H1 (cell line): ENCODE data around the gene UBE2E1. TPM values are rescaled to one million over a fixed set of nuclear protein-coding genes. Genes with fewer than 3 reads are reported as not detected.

Source experiments
- CTCF ChIA-PET: fragments of 300-600 bp; sonication (Branson Sonifier 250); formaldehyde crosslinking; loops from one replicate; lab custom pipeline; 2021; ENCODE audit not compliant: partially characterized antibody; lab: Charles Lee
- POLR2A ChIA-PET: fragments of 300-600 bp; sonication (Branson Sonifier 250); formaldehyde crosslinking; loops from one replicate; lab custom pipeline; 2021; ENCODE audit warnings: inconsistent platforms; ENCODE audit not compliant: partially characterized antibody; lab: Charles Lee
- DNase-seq, 2 experiments: peaks; one replicate each; pipeline versions ENCODE4 v3.0.0 to v3.0.0-alpha.2; 2010 to 2022; ENCODE audit warnings: low spot score in 2 of 2, low read depth in 1 of 2, mixed read lengths in 1 of 2
- FAIRE-seq: peaks from 2 replicates; lab custom pipeline; 2011; peaks lifted over from hg19 to GRCh38; lab: Jason Lieb, UNC
- H2AFZ ChIP-seq: 2 replicates; pipeline ENCODE4 v1.8.1; 2012; ENCODE audit warnings: low read length, inconsistent platforms
- H2AK5ac ChIP-seq: 2 replicates; pipeline ENCODE4 v1.6.1; 2013; ENCODE audit warnings: low read depth, low read length
- H2BK120ac ChIP-seq: replicated peaks from 2 replicates; pipeline ENCODE3; 2013; ENCODE audit warnings: low read depth, low read length, inconsistent platforms
- H2BK12ac ChIP-seq: 2 replicates; pipeline ENCODE4 v1.6.1; 2013; ENCODE audit warnings: low read depth, low read length
- H2BK15ac ChIP-seq: 2 replicates; pipeline ENCODE4 v1.6.1; 2013; ENCODE audit warnings: low read length
- H2BK20ac ChIP-seq: 2 replicates; pipeline ENCODE4 v1.6.1; 2013; ENCODE audit warnings: low read length
- H2BK5ac ChIP-seq: 2 replicates; pipeline ENCODE4 v1.6.1; 2013; ENCODE audit warnings: low read depth, low read length
- H3K14ac ChIP-seq: 2 replicates; pipeline ENCODE4 v1.6.1; 2013; ENCODE audit warnings: inconsistent platforms; ENCODE audit not compliant: insufficient read length
- H3K18ac ChIP-seq: 2 replicates; pipeline ENCODE4 v1.6.1; 2013; ENCODE audit warnings: low read length; ENCODE audit errors: extremely low read depth
- H3K23ac ChIP-seq: 2 replicates; pipeline ENCODE4 v1.6.1; 2013; ENCODE audit warnings: inconsistent platforms; ENCODE audit not compliant: insufficient read length
- H3K23me2 ChIP-seq: 2 replicates; pipeline ENCODE4 v1.6.1; 2013; ENCODE audit warnings: low read depth, low read length
- H3K27ac ChIP-seq: 2 replicates; pipeline ENCODE4 v1.6.1; 2011; ENCODE audit warnings: low read depth, low read length, inconsistent platforms
- H3K27me3 ChIP-seq, 4 experiments: replicated peaks in 1 of 4; 1 replicate in 1 of 4; 2 replicates in 3 of 4; pipeline versions ENCODE4 v1.6.1 to v1.8.1; 2011 to 2013; ENCODE audit warnings: low read length in 3 of 4, mild to moderate bottlenecking in 3 of 4, inconsistent platforms in 2 of 4, mixed read lengths in 2 of 4, moderate library complexity in 1 of 4; ENCODE audit not compliant: control insufficient read depth in 3 of 4, insufficient read depth in 3 of 4; ENCODE audit errors: extremely low read depth in 1 of 4
- H3K36me3 ChIP-seq, 4 experiments: 2 replicates each; pipeline versions ENCODE4 v1.6.1 to v1.8.1; 2011 to 2013; ENCODE audit warnings: mild to moderate bottlenecking in 4 of 4, low read length in 3 of 4, moderate library complexity in 2 of 4, control low read depth in 1 of 4, inconsistent platforms in 1 of 4; ENCODE audit not compliant: insufficient read depth in 4 of 4, control insufficient read depth in 2 of 4
- H3K4ac ChIP-seq: replicated peaks from 2 replicates; pipeline ENCODE3; 2013; ENCODE audit warnings: low read length, low read depth, mixed read lengths, inconsistent platforms; ENCODE audit not compliant: insufficient read length
- H3K4me1 ChIP-seq, 4 experiments: replicated peaks in 1 of 4; 1 replicate in 1 of 4; 2 replicates in 3 of 4; pipeline versions ENCODE4 v1.6.1 to v1.8.1; 2011 to 2013; ENCODE audit warnings: low read length in 3 of 4, inconsistent platforms in 2 of 4, mixed read lengths in 1 of 4; ENCODE audit not compliant: insufficient read depth in 4 of 4, control insufficient read depth in 3 of 4
- H3K4me2 ChIP-seq, 2 experiments: 2 replicates each; pipeline versions ENCODE4 v1.6.1 to v1.8.1; 2011 to 2013; ENCODE audit warnings: low read depth in 2 of 2, low read length in 2 of 2, control low read depth in 1 of 2, inconsistent platforms in 1 of 2, mild to moderate bottlenecking in 1 of 2; ENCODE audit not compliant: insufficient read depth in 1 of 2
- H3K4me3 ChIP-seq, 4 experiments: fragments of 200-600, 300-600 bp in 1 of 4; sonication (generic), shearing (Covaris generic), sonication (Bioruptor Twin) in 1 of 4; 2 replicates each; pipeline versions ENCODE4 v1.5.1 to v1.8.1; 2011 to 2016; ENCODE audit warnings: low read length in 4 of 4, low read depth in 3 of 4, control low read depth in 2 of 4, inconsistent platforms in 2 of 4, mild to moderate bottlenecking in 2 of 4, mixed read lengths in 1 of 4, moderate library complexity in 1 of 4; ENCODE audit not compliant: insufficient read depth in 2 of 4; ENCODE audit errors: extremely low read depth in 1 of 4
- H3K56ac ChIP-seq: replicated peaks from 2 replicates; pipeline ENCODE3; 2013; ENCODE audit warnings: low read depth, mild to moderate bottlenecking, mixed read lengths, low read length, inconsistent platforms; ENCODE audit not compliant: insufficient read length
- H3K79me1 ChIP-seq: 2 replicates; pipeline ENCODE4 v1.6.1; 2013; ENCODE audit warnings: low read depth, low read length, control low read depth
- H3K79me2 ChIP-seq, 2 experiments: 2 replicates each; pipeline versions ENCODE4 v1.6.1 to v1.8.1; 2012 to 2013; ENCODE audit warnings: low read length in 2 of 2, mild to moderate bottlenecking in 2 of 2, inconsistent platforms in 1 of 2; ENCODE audit not compliant: insufficient read depth in 2 of 2, control insufficient read depth in 1 of 2
- H3K9ac ChIP-seq, 4 experiments: replicated peaks in 1 of 4; 1 replicate in 1 of 4; 2 replicates in 3 of 4; pipeline versions ENCODE4 v1.6.1 to v1.8.1; 2011 to 2013; ENCODE audit warnings: low read depth in 3 of 4, low read length in 3 of 4, control low read depth in 2 of 4, mild to moderate bottlenecking in 2 of 4, moderate library complexity in 2 of 4, inconsistent platforms in 1 of 4; ENCODE audit errors: extremely low read depth in 1 of 4
- H3K9me3 ChIP-seq, 2 experiments: 2 replicates each; pipeline versions ENCODE4 v1.6.1 to v1.8.1; 2012 to 2013; ENCODE audit warnings: mild to moderate bottlenecking in 2 of 2, moderate library complexity in 2 of 2, control low read depth in 1 of 2, inconsistent platforms in 1 of 2, low read depth in 1 of 2, low read length in 1 of 2, mixed read lengths in 1 of 2; ENCODE audit not compliant: insufficient read depth in 2 of 2
- H4K20me1 ChIP-seq, 2 experiments: replicated peaks in 1 of 2; 2 replicates each; pipeline versions ENCODE3 to v1.8.1; 2011 to 2013; ENCODE audit warnings: inconsistent platforms in 2 of 2, low read length in 2 of 2, mild to moderate bottlenecking in 1 of 2; ENCODE audit not compliant: insufficient read depth in 2 of 2, control insufficient read depth in 1 of 2
- H4K5ac ChIP-seq: 2 replicates; pipeline ENCODE4 v1.6.1; 2013; ENCODE audit warnings: low read length, low read depth, mixed read lengths, inconsistent platforms; ENCODE audit not compliant: insufficient read length
- H4K8ac ChIP-seq: 2 replicates; pipeline ENCODE4 v1.8.0; 2013; ENCODE audit warnings: mild to moderate bottlenecking, moderate library complexity, low read length, inconsistent platforms; ENCODE audit not compliant: insufficient read depth; ENCODE audit errors: extremely low read depth
- H4K91ac ChIP-seq: replicated peaks from 2 replicates; pipeline ENCODE3; 2013; ENCODE audit warnings: low read length, mixed read lengths, inconsistent platforms; ENCODE audit not compliant: insufficient read length
- ASH2L ChIP-seq: fragments of 200-600, 300-600 bp; sonication (generic); IDR thresholded peaks from one replicate; pipeline ENCODE4 v1.7.1; 2017; ENCODE audit warnings: low read length
- CBX5 ChIP-seq: fragments of 300-800, 300-1000 bp; sonication (generic); IDR thresholded peaks from 2 replicates; pipeline ENCODE4 v1.7.1; 2016; ENCODE audit warnings: antibody characterized with exemption, low read length, low read depth
- CBX8 ChIP-seq: fragments of 300-800, 300-1000 bp; sonication (generic); IDR thresholded peaks from 2 replicates; pipeline ENCODE4 v1.7.1; 2016; ENCODE audit warnings: low read depth, low read length, borderline replicate concordance
- CREB1 ChIP-seq: IDR thresholded peaks from 2 replicates; pipeline ENCODE4 v1.6.1; 2012; ENCODE audit warnings: inconsistent platforms
- JUND ChIP-seq: IDR thresholded peaks from 2 replicates; pipeline ENCODE4 v1.6.1; 2011; ENCODE audit warnings: mild to moderate bottlenecking, improper control_type of control experiment, low read length
- NANOG ChIP-seq: IDR thresholded peaks from 2 replicates; pipeline ENCODE4 v1.6.1; 2011; ENCODE audit warnings: low read length, low read depth, mild to moderate bottlenecking, inconsistent platforms; ENCODE audit not compliant: insufficient read depth, poor library complexity, severe bottlenecking
- POLR2AphosphoS5 ChIP-seq: IDR thresholded peaks from 2 replicates; pipeline ENCODE4 v1.6.1; 2011; ENCODE audit warnings: low read depth, low read length
- POU5F1 ChIP-seq: IDR thresholded peaks from 2 replicates; pipeline ENCODE4 v1.6.1; 2011; ENCODE audit warnings: low read depth, mild to moderate bottlenecking, low read length, moderate library complexity
- RAD21 ChIP-seq, 2 experiments: IDR thresholded peaks in 1 of 2; conservative IDR thresholded peaks in 1 of 2; 2 replicates each; pipeline ENCODE4 v1.6.1; 2011; ENCODE audit warnings: low read depth in 2 of 2, low read length in 2 of 2, improper control_type of control experiment in 1 of 2, inconsistent platforms in 1 of 2, mild to moderate bottlenecking in 1 of 2, moderate library complexity in 1 of 2
- RFX5 ChIP-seq: IDR thresholded peaks from 2 replicates; pipeline ENCODE4 v1.6.1; 2011; ENCODE audit warnings: low read depth, low read length, improper control_type of control experiment, borderline replicate concordance
- RNF2 ChIP-seq: fragments of 200-900, 300-1000 bp; sonication (generic); IDR thresholded peaks from 2 replicates; pipeline ENCODE4 v1.7.1; 2016; ENCODE audit warnings: borderline replicate concordance, low read depth, mild to moderate bottlenecking, antibody characterized with exemption, low read length; ENCODE audit not compliant: poor library complexity, severe bottlenecking; ENCODE audit errors: missing control alignments
- SIRT6 ChIP-seq: IDR thresholded peaks from one replicate; pipeline ENCODE4 v1.7.1; 2012; ENCODE audit warnings: low read length, inconsistent platforms
- TCF12 ChIP-seq: IDR thresholded peaks from 2 replicates; pipeline ENCODE4 v1.6.1; 2011; ENCODE audit warnings: low read depth, mild to moderate bottlenecking, low read length
- WGBS, 2 experiments: shearing (Covaris generic) in 1 of 2; methylation state at CpG; one replicate each; pipeline versions ENCODE4 v1.1.6 to v1.1.7; 2013 to 2015; ENCODE audit warnings: low lambda C conversion rate in 2 of 2, mixed read lengths in 2 of 2, inconsistent platforms in 1 of 2, low coverage in 1 of 2, missing lambda C conversion rate in 1 of 2; ENCODE audit not compliant: insufficient replicate concordance in 2 of 2, insufficient coverage in 1 of 2, insufficient read length in 1 of 2; ENCODE audit errors: extremely low coverage in 1 of 2, missing lambda C conversion rate in 1 of 2; 5-methylcytosine and 5-hydroxymethylcytosine counted together
- polyA plus RNA-seq, 7 experiments: library from polyadenylated mRNA; depleted of rRNA in 3 of 7; stranded (reverse) in 5 of 7; unstranded in 2 of 7; fragments of >200 nt in 5 of 7; fragments of 200-250 nt in 2 of 7; gene quantifications; 1 replicate in 5 of 7; 2 replicates in 1 of 7; 4 replicates in 1 of 7; pipeline versions ENCODE4 v1.2.1 to v1.2.3, GENCODE V29; 2011 to 2013; ENCODE audit warnings: missing spikeins in 2 of 7, mixed read lengths in 2 of 7
- total RNA-seq: library from RNA; stranded (reverse); fragmentation: NEBNext Ultra II Directional; extraction: Animal tissue kit (Norgen Biotek cat#: 25700); gene quantifications from 2 replicates; pipeline ENCODE4 v1.2.1, GENCODE V29; 2021
- TF ChIP-seq, protein P1 (sequence below): IDR thresholded peaks from 2 replicates; pipeline ENCODE4 v1.6.1; 2012; ENCODE audit warnings: inconsistent platforms

Gene UBE2E1
- total and polyA plus RNA-seq, 2 of the 8 experiments (the other 6 are each of a cell fraction or from before 2014, with no cell fraction given), result 109 to 141 TPM

DNA sequence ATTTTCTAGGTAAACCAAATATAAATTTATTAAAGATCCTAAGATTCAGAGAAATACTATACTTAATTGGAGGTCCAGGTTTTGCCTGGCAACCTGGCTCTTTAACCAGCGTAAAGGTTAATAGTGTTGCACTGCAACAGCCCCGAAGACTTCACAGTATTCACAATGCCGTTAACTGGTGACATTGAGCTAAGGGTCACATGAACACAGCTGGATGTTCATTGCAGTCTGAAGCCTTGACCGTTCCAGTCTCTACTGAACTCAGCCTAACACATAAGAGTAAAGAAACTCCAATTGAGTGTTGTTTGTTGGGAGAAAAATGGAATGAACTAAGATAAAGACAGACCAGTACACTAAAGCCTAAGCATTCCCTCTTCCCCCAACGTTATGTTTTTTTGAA lies 84.2 kb downstream of the UBE2E1 start:
- Histone ChIP-seq H2BK15ac (no peak overlapping the region), H2BK5ac (no peak overlapping the region; the same call in 1 of the 2 replicates), H2AFZ (no peak overlapping the region), H2BK20ac (no peak overlapping the region), H2BK120ac (no peak overlapping the region), H2BK12ac (no peak overlapping the region), H4K8ac (no peak overlapping the region), H4K5ac (no peak overlapping the region), H4K91ac (no peak overlapping the region), H3K23me2 (no peaks in the 10 kb centered on the region), H3K27me3 (no peaks in the 10 kb centered on the region), H3K9me3 (no peaks in the 10 kb centered on the region), H3K79me2 (peaks cover 0 to 9% of the 10 kb centered on the region in 2 experiments; a peak in 1 of 4 replicates), H3K9ac (no peak overlapping the region), H3K14ac (no peak overlapping the region), H3K4ac (no peak overlapping the region), H4K20me1 (peaks cover 7 to 10% of the 10 kb centered on the region in 2 experiments), H3K4me2 (no peak overlapping the region), H3K4me3 (no peak overlapping the region), H2AK5ac (no peak overlapping the region), H3K18ac (no peak overlapping the region), H3K27ac (no peak overlapping the region), H3K36me3 (peaks cover 0 to 19% (median 11%) of the 10 kb centered on the region in 4 experiments; a peak in 4 of 8 replicates), H3K56ac (no peak overlapping the region), H3K23ac (no peak overlapping the region), H3K4me1 (peaks cover 0 to 7% (median 1%) of the 10 kb centered on the region in 4 experiments; a peak in 3 of 7 replicates), H3K79me1 (peaks cover 2% of the 10 kb centered on the region; the same call in 1 of the 2 replicates)
- CTCF ChIA-PET, result interaction anchor here (0.5 to 4.0 kb wide), 15 partner anchors 9 to 589 kb away, joined by 3 to 24 read pairs (median 4); no protein-coding TSS in a partner anchor
- FAIRE-seq (no peak), DNase-seq (no peak)
- POLR2A ChIA-PET, result interaction anchor here (2.3 to 9.0 kb wide), 2 partner anchors 29 to 54 kb away, joined by 7 to 143 read pairs; partner anchors contain the start of genes NKIRAS1 and RPL15
- WGBS, 2 experiments, result 94% methylated on average over 5 of the region's 5 CpGs; no CpG with 5 or more reads in 1 of the 2 experiments
- TF ChIP-seq CBX8, result no peak
- TF ChIP-seq TCF12, result no peak
- no peak for TF ChIP-seq CBX5
- no peak for TF ChIP-seq RAD21 (IDR thresholded peaks at IDR 0.05 in 1 of 2, conservative IDR thresholded peaks at IDR 0.05 in 1 of 2; ENCODE audit: low read depth in 2 of 2, low read length in 2 of 2)
- no peak for TF ChIP-seq SIRT6
- TF ChIP-seq CREB1, result no peak
- no peak for TF ChIP-seq POU5F1
- TF ChIP-seq POLR2AphosphoS5, result no peak
- TF ChIP-seq ASH2L, result no peak
- TF ChIP-seq RFX5, result no peak
- no peak for TF ChIP-seq NANOG
- no peak for TF ChIP-seq JUND
- TF ChIP-seq, protein P1, sequence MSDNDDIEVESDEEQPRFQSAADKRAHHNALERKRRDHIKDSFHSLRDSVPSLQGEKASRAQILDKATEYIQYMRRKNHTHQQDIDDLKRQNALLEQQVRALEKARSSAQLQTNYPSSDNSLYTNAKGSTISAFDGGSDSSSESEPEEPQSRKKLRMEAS, result no peak
- TF ChIP-seq RNF2, result no peak
